Activated naive CD4-positive, alpha-beta T cell treated with anti-CD3 and anti-CD28 coated beads, Interleukin-2, amount 10 ng/mL, durations not matched to agents 7 days and 5 days (primary cell): Measurements from ENCODE around the gene KIAA1549.

Experiments
- CTCF ChIA-PET: fragments of 350-600 bp; sonication (Branson Sonifier 250); formaldehyde crosslinking; loops from one replicate; lab custom pipeline; 2021; ENCODE audit warnings: antibody characterized with exemption; lab: Charles Lee
- DNase-seq: peaks from one replicate; pipeline ENCODE4 v3.0.0-alpha.2; 2020
- H3K27ac Mint-ChIP-seq: one replicate; pipeline ENCODE4 v1.8.0; 2021; ENCODE audit warnings: mild to moderate bottlenecking, moderate library complexity, mixed read lengths
- H3K27me3 Mint-ChIP-seq: one replicate; pipeline ENCODE4 v1.8.0; 2021; ENCODE audit warnings: mild to moderate bottlenecking, mixed read lengths
- H3K36me3 Mint-ChIP-seq: one replicate; pipeline ENCODE4 v1.8.0; 2021; ENCODE audit warnings: mixed read lengths
- H3K4me1 Mint-ChIP-seq: one replicate; pipeline ENCODE4 v1.8.0; 2021; ENCODE audit warnings: mixed read lengths
- H3K4me3 Mint-ChIP-seq: one replicate; pipeline ENCODE4 v1.8.0; 2021; ENCODE audit warnings: mild to moderate bottlenecking, moderate library complexity, mixed read lengths
- H3K9me3 Mint-ChIP-seq: one replicate; pipeline ENCODE4 v1.8.0; 2021; ENCODE audit warnings: mixed read lengths

The KIAA1549 gene

GRCh38 chr7:138900035-138900828, 81.0 kb downstream of the KIAA1549 start:
- Mint-ChIP-seq H3K27ac (no peak overlapping the region), H3K4me3 (no peak overlapping the region), H3K9me3 (peaks cover 2% of the 10 kb centered on the region), H3K4me1 (peaks cover 81% of the 10 kb centered on the region), H3K36me3 (peaks cover 7% of the 10 kb centered on the region), H3K27me3 (peaks cover 24% of the 10 kb centered on the region)
- CTCF ChIA-PET = no interaction called here
- DNase-seq = no peak

DNA sequence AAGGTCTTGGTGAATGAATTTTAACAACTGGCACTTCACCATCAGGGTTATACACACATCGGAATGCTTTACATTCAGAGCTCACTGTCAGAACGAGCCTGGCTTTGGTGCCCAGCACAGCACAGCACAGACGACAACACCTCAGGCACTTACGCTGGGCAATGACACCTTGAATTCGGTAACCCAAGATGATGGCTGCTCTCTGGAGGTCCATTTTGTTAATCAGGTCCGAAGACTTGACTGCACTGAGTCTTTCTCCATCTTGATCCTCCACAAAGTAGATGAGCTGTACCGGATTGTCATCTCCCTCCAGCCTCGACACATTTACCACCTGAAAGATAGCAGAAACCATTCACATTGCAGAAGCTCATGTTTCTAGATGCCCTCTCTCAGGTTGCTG, 82.4 kb downstream of the KIAA1549 start:
- Mint-ChIP-seq H3K4me1 (peaks cover 69% of the 10 kb centered on the region), H3K9me3 (peaks cover 2% of the 10 kb centered on the region), H3K27me3 (peaks cover 20% of the 10 kb centered on the region), H3K36me3 (peaks cover 7% of the 10 kb centered on the region), H3K4me3 (no peak overlapping the region), H3K27ac (peak overlapping the region; percentile 82)
- no peak for DNase-seq
- CTCF ChIA-PET = no interaction called here

GRCh38 chr7:138898255-138898654, 82.9 kb downstream of the KIAA1549 start:
- peak overlapping the region; percentile 82 for H3K27ac Mint-ChIP-seq
- H3K4me3 Mint-ChIP-seq = peak overlapping the region; percentile 24
- CTCF ChIA-PET = interaction anchor here (4.0 kb wide), 1 partner anchor 12 kb away, joined by 24 read pairs; no protein-coding TSS in a partner anchor
- H3K27me3 Mint-ChIP-seq = peaks cover 16% of the 10 kb centered on the region
- peaks cover 5% of the 10 kb centered on the region for H3K36me3 Mint-ChIP-seq
- peaks cover 2% of the 10 kb centered on the region for H3K9me3 Mint-ChIP-seq
- peaks cover 63% of the 10 kb centered on the region for H3K4me1 Mint-ChIP-seq
- peak; percentile 35 for DNase-seq

DNA sequence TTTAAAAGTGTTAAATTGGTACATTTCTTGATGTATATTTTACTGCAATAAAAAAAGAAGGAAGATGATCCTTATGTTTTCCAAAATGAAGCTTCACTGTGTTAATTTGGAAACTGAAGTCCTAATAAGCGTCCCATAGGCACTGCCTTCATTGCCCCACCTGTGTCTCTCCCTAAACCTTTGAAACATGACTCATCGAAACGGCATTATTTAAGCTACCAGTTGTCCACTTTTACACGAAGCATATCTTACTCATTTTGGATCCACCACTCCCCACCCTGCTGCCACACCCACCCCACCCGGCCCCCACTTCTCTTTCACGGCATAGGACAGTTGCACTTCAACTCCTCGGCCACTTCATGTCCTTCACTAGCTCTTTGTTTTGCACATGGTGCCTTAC, 85.5 kb downstream of the KIAA1549 start:
- no peak overlapping the region for H3K27ac Mint-ChIP-seq
- H3K4me3 Mint-ChIP-seq = no peak overlapping the region
- no peak for DNase-seq
- CTCF ChIA-PET = interaction anchor here (1.2 to 4.0 kb wide), 4 partner anchors 9 to 122 kb away, joined by 3 to 24 read pairs (median 4); partner anchors contain the start of gene KIAA1549
- peaks cover 42% of the 10 kb centered on the region for H3K4me1 Mint-ChIP-seq
- peaks cover 2% of the 10 kb centered on the region for H3K9me3 Mint-ChIP-seq
- peaks cover 19% of the 10 kb centered on the region for H3K27me3 Mint-ChIP-seq
- peaks cover 3% of the 10 kb centered on the region for H3K36me3 Mint-ChIP-seq

DNA sequence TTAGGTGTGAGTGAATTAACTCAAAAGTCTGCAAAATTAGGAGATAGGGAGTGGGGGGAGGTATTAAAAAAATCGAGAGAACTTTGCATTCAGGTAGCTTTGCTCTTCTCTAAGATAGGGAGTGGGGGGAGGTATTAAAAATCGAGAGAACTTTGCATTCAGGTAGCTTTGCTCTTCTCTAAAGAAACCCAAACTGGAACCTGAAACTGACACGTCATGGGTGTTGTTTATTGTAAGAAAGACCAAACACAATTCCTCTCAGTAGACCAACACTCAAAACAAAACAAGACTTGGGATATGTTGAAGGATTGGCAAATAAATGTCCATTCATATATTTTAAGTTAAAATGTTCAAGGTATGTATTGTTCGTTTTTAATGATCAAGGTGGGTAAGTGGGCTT, 87.9 kb downstream of the KIAA1549 start:
- H3K9me3 Mint-ChIP-seq = no peaks in the 10 kb centered on the region
- CTCF ChIA-PET = interaction anchor here (1.2 to 1.4 kb wide), 2 partner anchors 87 to 155 kb away, joined by 3 to 5 read pairs; no protein-coding TSS in a partner anchor
- H3K4me3 Mint-ChIP-seq = no peak overlapping the region
- peaks cover 19% of the 10 kb centered on the region for H3K4me1 Mint-ChIP-seq
- DNase-seq = no peak
- H3K27ac Mint-ChIP-seq = no peak overlapping the region
- no peaks in the 10 kb centered on the region for H3K36me3 Mint-ChIP-seq
- H3K27me3 Mint-ChIP-seq = peaks cover 20% of the 10 kb centered on the region

- no peak for DNase-seq
- peaks cover 20% of the 10 kb centered on the region for H3K27me3 Mint-ChIP-seq
- H3K27ac Mint-ChIP-seq = no peak overlapping the region
- CTCF ChIA-PET = interaction anchor here (0.7 to 1.4 kb wide), 3 partner anchors 30 to 154 kb away, joined by 3 to 5 read pairs (median 3); no protein-coding TSS in a partner anchor
- H3K4me1 Mint-ChIP-seq = peaks cover 17% of the 10 kb centered on the region
- H3K4me3 Mint-ChIP-seq = no peak overlapping the region
- H3K36me3 Mint-ChIP-seq = no peaks in the 10 kb centered on the region
- no peaks in the 10 kb centered on the region for H3K9me3 Mint-ChIP-seq
Observed at GRCh38 chr7:138892812-138893211, 88.4 kb downstream of the KIAA1549 start.

- no peak overlapping the region for H3K27ac Mint-ChIP-seq
- DNase-seq = no peak
- H3K9me3 Mint-ChIP-seq = no peaks in the 10 kb centered on the region
- CTCF ChIA-PET = interaction anchor here (0.7 to 1.4 kb wide), 3 partner anchors 30 to 153 kb away, joined by 3 to 5 read pairs (median 3); no protein-coding TSS in a partner anchor
- no peaks in the 10 kb centered on the region for H3K36me3 Mint-ChIP-seq
- peaks cover 18% of the 10 kb centered on the region for H3K4me1 Mint-ChIP-seq
- no peak overlapping the region for H3K4me3 Mint-ChIP-seq
- H3K27me3 Mint-ChIP-seq = peaks cover 20% of the 10 kb centered on the region
Observed at GRCh38 chr7:138892006-138892630, 89.1 kb downstream of the KIAA1549 start.

GRCh38 chr7:138891446-138891810, 89.8 kb downstream of the KIAA1549 start:
- CTCF ChIA-PET = no interaction called here
- H3K27ac Mint-ChIP-seq = no peak overlapping the region
- H3K9me3 Mint-ChIP-seq = no peaks in the 10 kb centered on the region
- DNase-seq = no peak
- no peak overlapping the region for H3K4me3 Mint-ChIP-seq
- H3K36me3 Mint-ChIP-seq = no peaks in the 10 kb centered on the region
- H3K4me1 Mint-ChIP-seq = peaks cover 19% of the 10 kb centered on the region
- H3K27me3 Mint-ChIP-seq = peaks cover 20% of the 10 kb centered on the region

DNA sequence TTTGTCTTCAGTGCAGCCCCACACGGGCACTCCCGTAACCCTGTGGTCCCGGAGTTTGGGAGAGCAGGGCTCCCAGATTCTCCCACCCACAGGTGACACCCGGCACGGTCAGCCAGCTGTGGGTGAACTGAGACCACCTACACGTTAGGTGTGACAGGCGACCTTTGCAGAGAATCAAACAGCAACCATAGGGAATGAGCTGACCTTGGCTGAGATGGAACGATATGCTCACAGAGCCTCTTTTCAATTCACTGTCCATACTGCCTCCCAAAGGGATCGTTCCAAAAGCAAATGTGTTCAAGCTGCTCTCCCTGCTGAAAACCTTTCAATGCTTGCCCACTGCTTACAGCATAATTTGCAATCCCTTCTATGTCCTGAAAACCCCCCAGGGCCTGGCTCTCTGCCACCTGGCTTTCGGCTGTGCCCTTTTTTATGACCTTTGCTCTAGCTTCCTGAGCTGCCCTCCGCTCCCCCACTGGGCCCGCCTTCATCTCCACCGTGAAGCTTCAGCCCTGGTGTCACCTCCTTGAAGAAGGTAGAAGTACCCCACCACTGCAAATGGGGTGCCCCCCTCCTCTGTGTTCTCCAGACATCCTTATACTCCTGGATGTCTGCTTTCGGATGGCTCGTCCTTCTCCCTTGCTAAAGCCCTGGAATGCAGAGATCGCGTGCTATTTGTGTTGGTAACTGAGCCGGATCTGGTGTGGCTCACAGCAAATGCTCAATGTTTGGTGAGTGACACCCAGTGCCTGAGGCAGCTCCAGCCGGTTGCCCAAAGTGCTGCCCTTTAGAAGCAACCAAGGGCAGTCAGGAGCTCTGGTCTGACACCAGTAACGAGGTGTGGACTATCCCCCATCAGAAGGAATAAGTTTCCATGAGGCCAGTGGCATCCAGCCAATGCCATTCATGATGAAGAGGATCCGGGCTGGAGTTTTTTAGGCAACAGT, 90.4 kb downstream of the KIAA1549 start:
- no peak for DNase-seq
- H3K9me3 Mint-ChIP-seq = no peaks in the 10 kb centered on the region
- H3K27ac Mint-ChIP-seq = no peak overlapping the region
- H3K4me3 Mint-ChIP-seq = no peak overlapping the region
- no peaks in the 10 kb centered on the region for H3K36me3 Mint-ChIP-seq
- CTCF ChIA-PET = no interaction called here
- H3K4me1 Mint-ChIP-seq = peaks cover 20% of the 10 kb centered on the region
- peaks cover 20% of the 10 kb centered on the region for H3K27me3 Mint-ChIP-seq

GRCh38 chr7:138889582-138890498, 91.3 kb downstream of the KIAA1549 start:
- Mint-ChIP-seq H3K27me3 (peaks cover 20% of the 10 kb centered on the region), H3K27ac (no peak overlapping the region)
- CTCF ChIA-PET = interaction anchor here (1.2 to 3.7 kb wide), 2 partner anchors 90 to 127 kb away, joined by 4 to 49 read pairs; partner anchors contain the start of gene KIAA1549

GRCh38 chr7:138887872-138888656, 93.1 kb downstream of the KIAA1549 start:
- no peak overlapping the region for H3K4me3 Mint-ChIP-seq
- H3K27me3 Mint-ChIP-seq = peaks cover 20% of the 10 kb centered on the region
- H3K9me3 Mint-ChIP-seq = no peaks in the 10 kb centered on the region
- no peak overlapping the region for H3K27ac Mint-ChIP-seq
- no peak for DNase-seq
- H3K4me1 Mint-ChIP-seq = peaks cover 24% of the 10 kb centered on the region
- CTCF ChIA-PET = interaction anchor here (3.7 to 3.9 kb wide), 2 partner anchors 8 to 92 kb away, joined by 24 to 49 read pairs; partner anchors contain the start of gene KIAA1549
- H3K36me3 Mint-ChIP-seq = no peaks in the 10 kb centered on the region

More at GRCh38 chr7:138889582-138890498, 91.3 kb downstream of the KIAA1549 start:
- H3K9me3 Mint-ChIP-seq = no peaks in the 10 kb centered on the region
- no peak for DNase-seq
- H3K36me3 Mint-ChIP-seq = no peaks in the 10 kb centered on the region
- no peak overlapping the region for H3K4me3 Mint-ChIP-seq
- peaks cover 24% of the 10 kb centered on the region for H3K4me1 Mint-ChIP-seq

DNA sequence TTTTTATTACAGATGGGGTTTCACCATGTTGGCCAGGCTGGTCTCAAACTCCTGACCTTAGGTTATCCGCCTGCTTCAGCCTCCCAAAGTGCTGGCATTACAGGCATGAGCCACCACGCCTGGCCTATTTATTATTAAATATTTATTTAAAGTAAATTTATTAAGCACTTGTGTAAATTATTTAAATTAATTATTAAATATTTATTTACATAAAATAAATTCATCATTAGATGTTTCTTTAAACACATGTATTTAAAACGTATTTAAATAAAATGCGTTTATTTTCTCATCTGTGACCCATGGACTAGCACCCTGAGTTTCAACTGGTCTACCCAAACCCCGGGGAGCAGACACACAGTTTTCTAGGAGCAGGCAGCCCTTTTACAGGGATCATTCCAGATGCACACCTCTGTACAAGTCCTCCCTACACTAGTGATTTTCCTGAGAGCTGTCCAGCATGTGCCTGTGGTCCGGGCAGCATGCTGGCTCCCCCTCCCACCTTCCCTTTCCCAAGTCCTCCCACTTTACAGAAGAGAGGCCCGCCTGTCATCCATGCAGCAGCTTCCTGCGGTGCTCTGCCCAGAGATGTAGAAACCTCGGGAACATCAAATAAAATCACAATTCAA, 94.0 kb downstream of the KIAA1549 start:
- peak overlapping the region; percentile 62 for H3K27ac Mint-ChIP-seq
- no peak for DNase-seq
- no peaks in the 10 kb centered on the region for H3K36me3 Mint-ChIP-seq
- H3K4me3 Mint-ChIP-seq = no peak overlapping the region
- H3K27me3 Mint-ChIP-seq = peaks cover 20% of the 10 kb centered on the region
- H3K4me1 Mint-ChIP-seq = peaks cover 30% of the 10 kb centered on the region
- no peaks in the 10 kb centered on the region for H3K9me3 Mint-ChIP-seq
- CTCF ChIA-PET = interaction anchor here (0.6 to 3.9 kb wide), 29 partner anchors 9 to 247 kb away, joined by 3 to 49 read pairs (median 5); partner anchors contain the start of gene KIAA1549
